ENCODE data around the gene SSTR1. TPM values are rescaled to one million over a fixed set of nuclear protein-coding genes. Genes with fewer than 3 reads are reported as not detected.

Gene SSTR1
- total RNA-seq, 1 experiment from 2014 or later: not detected

DNA sequence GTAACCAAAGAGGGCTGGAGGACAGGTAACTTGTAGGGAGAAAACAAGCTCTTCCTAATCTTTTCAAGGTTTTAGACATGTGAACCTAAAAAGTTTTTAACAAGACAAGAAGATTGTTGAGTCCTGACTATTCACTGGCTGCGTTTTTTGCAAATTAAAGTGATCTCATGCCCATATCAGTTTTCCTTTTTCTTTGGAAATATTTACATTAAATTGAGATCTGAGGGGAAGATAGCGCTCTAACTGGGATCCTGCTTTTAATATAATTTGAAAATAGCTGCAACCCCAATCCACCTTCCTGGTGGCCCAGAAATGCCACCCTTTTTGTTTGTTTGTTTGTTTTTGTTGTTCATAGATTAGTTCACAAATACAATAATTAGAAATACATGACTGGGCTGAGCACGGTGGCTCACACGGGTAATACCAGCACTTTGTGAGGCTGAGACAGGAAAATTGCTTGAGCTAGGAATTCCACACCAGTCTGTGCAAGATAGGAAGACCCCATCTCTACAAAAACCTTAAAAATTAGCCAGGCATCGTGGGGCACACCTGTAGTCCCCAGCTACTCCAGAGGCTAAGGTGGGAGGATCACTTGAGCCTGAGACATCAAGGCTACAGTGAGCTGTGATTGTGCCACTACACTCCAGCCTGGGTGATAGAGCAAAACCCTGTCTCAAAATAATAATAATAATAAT lies 2.4 kb upstream of the SSTR1 start (continued):
- TF ChIP-seq, protein P1, sequence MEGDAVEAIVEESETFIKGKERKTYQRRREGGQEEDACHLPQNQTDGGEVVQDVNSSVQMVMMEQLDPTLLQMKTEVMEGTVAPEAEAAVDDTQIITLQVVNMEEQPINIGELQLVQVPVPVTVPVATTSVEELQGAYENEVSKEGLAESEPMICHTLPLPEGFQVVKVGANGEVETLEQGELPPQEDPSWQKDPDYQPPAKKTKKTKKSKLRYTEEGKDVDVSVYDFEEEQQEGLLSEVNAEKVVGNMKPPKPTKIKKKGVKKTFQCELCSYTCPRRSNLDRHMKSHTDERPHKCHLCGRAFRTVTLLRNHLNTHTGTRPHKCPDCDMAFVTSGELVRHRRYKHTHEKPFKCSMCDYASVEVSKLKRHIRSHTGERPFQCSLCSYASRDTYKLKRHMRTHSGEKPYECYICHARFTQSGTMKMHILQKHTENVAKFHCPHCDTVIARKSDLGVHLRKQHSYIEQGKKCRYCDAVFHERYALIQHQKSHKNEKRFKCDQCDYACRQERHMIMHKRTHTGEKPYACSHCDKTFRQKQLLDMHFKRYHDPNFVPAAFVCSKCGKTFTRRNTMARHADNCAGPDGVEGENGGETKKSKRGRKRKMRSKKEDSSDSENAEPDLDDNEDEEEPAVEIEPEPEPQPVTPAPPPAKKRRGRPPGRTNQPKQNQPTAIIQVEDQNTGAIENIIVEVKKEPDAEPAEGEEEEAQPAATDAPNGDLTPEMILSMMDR (IDR thresholded peaks at IDR 0.05 in 2 of 3, conservative IDR thresholded peaks at IDR 0.05 in 1 of 3; ENCODE audit: borderline replicate concordance in 1 of 3, insufficient read depth in 1 of 3, low read depth in 2 of 3, low read length in 2 of 3): no peak
- TF ChIP-seq CBX3 (IDR thresholded peaks at IDR 0.05; ENCODE audit: low read depth) (no peak), EZH2phosphoT487 (IDR thresholded peaks at IDR 0.05; ENCODE audit: borderline replicate concordance) (no peak), EGR1 (IDR thresholded peaks at IDR 0.05; ENCODE audit: low read depth) (no peak), SRF (IDR thresholded peaks at IDR 0.05; ENCODE audit: low read depth) (no peak), EZH2 (IDR thresholded peaks at IDR 0.05) (no peak), ZNF274 (IDR thresholded peaks at IDR 0.05; ENCODE audit: low read depth, low read length) (no peak)

DNA sequence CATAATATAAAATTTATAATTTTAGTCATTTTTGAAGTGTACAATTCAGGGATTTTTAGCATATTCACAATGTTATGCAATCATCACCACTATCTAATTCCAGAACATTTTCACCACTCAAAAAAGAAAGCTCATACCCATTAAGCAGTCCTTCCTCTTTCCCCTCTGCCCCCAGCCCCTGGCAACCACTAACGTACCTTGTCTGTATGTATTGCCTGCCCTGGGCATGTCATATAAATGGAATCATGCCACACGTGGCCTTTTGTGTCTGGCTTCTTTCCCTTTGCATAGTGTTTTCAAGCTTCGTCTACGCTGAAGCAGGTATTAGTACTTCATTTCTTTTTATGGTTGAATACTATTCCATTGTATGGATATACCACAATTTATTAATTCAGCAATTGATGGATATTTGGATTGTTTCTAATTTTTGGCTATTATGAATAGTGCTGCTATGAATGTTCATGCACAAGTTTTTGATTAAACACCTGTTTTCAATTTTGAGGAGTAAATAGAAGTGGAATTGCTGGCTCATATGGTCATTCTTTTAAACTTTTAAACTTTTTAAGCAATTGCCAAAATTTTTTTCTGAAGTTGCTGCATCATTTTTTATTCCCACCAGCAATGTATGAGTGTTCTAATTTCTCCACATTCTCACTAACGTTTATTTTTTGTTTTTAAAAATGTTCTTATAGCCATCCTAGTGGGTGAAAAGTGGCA lies 1.6 kb upstream of the SSTR1 start:
- Histone ChIP-seq H3K27ac (ENCODE audit: low read depth, low read length) (no peak overlapping the region), H2AFZ (ENCODE audit: low read depth, low read length, poor library complexity, severe bottlenecking) (no peak overlapping the region), H3K9me3 (ENCODE audit: control insufficient read depth in 1 of 2, insufficient read depth in 1 of 2, low read depth in 1 of 2, low read length in 2 of 2) (no peaks in the 10 kb centered on the region), H3K4me1 (ENCODE audit: control insufficient read depth in 1 of 2, insufficient read depth in 2 of 2, low read length in 2 of 2) (no peaks in the 10 kb centered on the region), H3K79me2 (ENCODE audit: insufficient read depth, low read length) (no peaks in the 10 kb centered on the region), H4K20me1 (ENCODE audit: insufficient read depth) (no peaks in the 10 kb centered on the region), H3K9ac (ENCODE audit: low read length) (no peak overlapping the region), H3K27me3 (ENCODE audit: insufficient read depth, low read length) (no peaks in the 10 kb centered on the region), H3K4me3 (replicated peaks in 1 of 2; ENCODE audit: low read depth in 1 of 2, low read length in 2 of 2) (no peak overlapping the region), H3K9me2 (ENCODE audit: insufficient read depth) (no peaks in the 10 kb centered on the region), H3K4me2 (ENCODE audit: low read length) (no peak overlapping the region), H3K36me3 (ENCODE audit: control insufficient read depth in 1 of 2, insufficient read depth in 2 of 2, low read length in 2 of 2) (no peaks in the 10 kb centered on the region)
- ATAC-seq (no peak), DNase-seq (ENCODE audit: low read depth, low spot score) (no peak)
- intact Hi-C loops (cut with micrococcal nuclease): loop anchor here (1.0 kb wide), 1 partner anchor 31 kb away; no protein-coding TSS in a partner anchor
- POLR2A ChIA-PET: no interaction called here
- TF ChIP-seq EGR1 (IDR thresholded peaks at IDR 0.05; ENCODE audit: low read depth): no peak
- TF ChIP-seq YY1 (IDR thresholded peaks at IDR 0.05; ENCODE audit: extremely low read depth, insufficient replicate concordance, low read depth, low read length): no peak
- TF ChIP-seq SP1 (IDR thresholded peaks at IDR 0.05; ENCODE audit: low read depth): no peak
- TF ChIP-seq POLR2A (IDR thresholded peaks at IDR 0.05; ENCODE audit: borderline replicate concordance, extremely low read depth, insufficient read depth, insufficient read length): no peak
- CTCF ChIA-PET: no interaction called here
- RAD21 ChIA-PET (ENCODE audit: low non-redundant PET in 1 of 2, low total read pairs in 2 of 2, uncharacterized antibody in 2 of 2, unreplicated experiment in 2 of 2): no interaction called here
- no TSS peak for BruUV-seq (replicated peaks)

Measured in HCT116 (cell line).